ENCODE measurements around the gene GPC5. TPM values are rescaled to one million over a fixed set of nuclear protein-coding genes. Genes with fewer than 3 reads are reported as not detected.

GPC5 gene
- total RNA-seq, 1 experiment from 2014 or later, result not detected

DNA sequence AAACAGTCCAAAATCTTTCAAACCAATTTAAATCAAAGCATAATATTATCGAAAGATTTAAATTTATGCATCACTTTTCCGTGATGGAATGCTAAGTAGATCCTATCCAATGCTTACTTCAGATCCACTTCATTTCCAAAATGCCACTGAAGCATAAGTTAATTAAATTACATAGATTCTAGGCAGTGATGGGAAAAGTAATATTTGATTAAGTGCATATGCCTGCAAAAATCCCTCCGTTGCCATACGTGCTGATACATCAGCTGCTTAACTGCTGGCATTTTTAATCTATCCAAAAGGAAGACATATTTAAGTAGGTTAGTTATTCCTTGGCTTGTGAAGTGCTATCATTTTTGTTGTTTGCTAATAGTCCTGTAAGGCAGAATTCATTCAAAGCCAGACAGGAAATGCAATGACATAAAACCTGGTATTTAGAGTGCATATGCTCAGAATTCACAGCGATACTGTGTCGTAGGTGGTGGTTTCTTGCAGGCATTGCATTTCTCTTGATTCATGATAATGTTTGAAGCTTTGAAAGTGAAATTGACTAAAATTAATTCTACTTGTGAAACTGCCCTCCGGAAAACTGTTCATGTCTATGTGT is 1089.9 kb downstream of the GPC5 start:
- Mint-ChIP-seq H3K27ac (ENCODE audit: unreplicated experiment) (no peak overlapping the region), H3K4me1 (ENCODE audit: low read depth, unreplicated experiment) (no peaks in the 10 kb centered on the region), H3K9me3 (ENCODE audit: low read depth, unreplicated experiment) (peaks cover 4% of the 10 kb centered on the region), H3K4me3 (ENCODE audit: low read depth, unreplicated experiment) (no peak overlapping the region), H3K36me3 (ENCODE audit: insufficient read depth, unreplicated experiment) (no peaks in the 10 kb centered on the region), H3K27me3 (ENCODE audit: unreplicated experiment) (no peaks in the 10 kb centered on the region)
- no peak for DNase-seq
- intact Hi-C loops (cut with micrococcal nuclease; ENCODE audit: unreplicated experiment), result no loop called here
- CTCF ChIA-PET, result no interaction called here
- no TSS peak for BruUV-seq (replicated peaks)
- TF ChIP-seq, protein P1, sequence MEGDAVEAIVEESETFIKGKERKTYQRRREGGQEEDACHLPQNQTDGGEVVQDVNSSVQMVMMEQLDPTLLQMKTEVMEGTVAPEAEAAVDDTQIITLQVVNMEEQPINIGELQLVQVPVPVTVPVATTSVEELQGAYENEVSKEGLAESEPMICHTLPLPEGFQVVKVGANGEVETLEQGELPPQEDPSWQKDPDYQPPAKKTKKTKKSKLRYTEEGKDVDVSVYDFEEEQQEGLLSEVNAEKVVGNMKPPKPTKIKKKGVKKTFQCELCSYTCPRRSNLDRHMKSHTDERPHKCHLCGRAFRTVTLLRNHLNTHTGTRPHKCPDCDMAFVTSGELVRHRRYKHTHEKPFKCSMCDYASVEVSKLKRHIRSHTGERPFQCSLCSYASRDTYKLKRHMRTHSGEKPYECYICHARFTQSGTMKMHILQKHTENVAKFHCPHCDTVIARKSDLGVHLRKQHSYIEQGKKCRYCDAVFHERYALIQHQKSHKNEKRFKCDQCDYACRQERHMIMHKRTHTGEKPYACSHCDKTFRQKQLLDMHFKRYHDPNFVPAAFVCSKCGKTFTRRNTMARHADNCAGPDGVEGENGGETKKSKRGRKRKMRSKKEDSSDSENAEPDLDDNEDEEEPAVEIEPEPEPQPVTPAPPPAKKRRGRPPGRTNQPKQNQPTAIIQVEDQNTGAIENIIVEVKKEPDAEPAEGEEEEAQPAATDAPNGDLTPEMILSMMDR (IDR thresholded peaks at IDR 0.05; ENCODE audit: unreplicated experiment), result no peak

DNA sequence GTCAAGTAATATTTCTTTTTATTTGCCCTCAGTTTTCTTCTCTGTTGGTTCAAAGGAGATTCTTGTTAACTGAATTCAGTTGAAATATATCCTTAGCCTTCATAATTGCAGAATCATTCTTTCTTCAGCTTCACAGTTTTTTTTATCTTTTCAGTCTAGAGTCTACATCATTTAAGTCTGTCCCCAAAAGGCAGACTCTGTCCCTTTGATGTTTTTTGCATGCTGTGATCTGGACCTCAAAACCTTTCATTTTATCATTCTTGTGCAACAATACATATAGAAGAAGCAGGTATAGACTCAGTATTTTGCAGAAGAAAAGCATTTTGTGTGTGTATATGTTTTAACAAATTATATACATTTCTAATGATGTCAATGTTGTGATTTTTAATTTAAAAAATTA is 1093.4 kb downstream of the GPC5 start:
- intact Hi-C loops (cut with micrococcal nuclease; ENCODE audit: unreplicated experiment), result no loop called here
- TF ChIP-seq, protein P1 (IDR thresholded peaks at IDR 0.05; ENCODE audit: unreplicated experiment), result no peak
- Mint-ChIP-seq H3K27ac (ENCODE audit: unreplicated experiment) (no peak overlapping the region), H3K36me3 (ENCODE audit: insufficient read depth, unreplicated experiment) (no peaks in the 10 kb centered on the region), H3K9me3 (ENCODE audit: low read depth, unreplicated experiment) (peaks cover 4% of the 10 kb centered on the region), H3K4me3 (ENCODE audit: low read depth, unreplicated experiment) (no peak overlapping the region), H3K4me1 (ENCODE audit: low read depth, unreplicated experiment) (no peaks in the 10 kb centered on the region), H3K27me3 (ENCODE audit: unreplicated experiment) (no peaks in the 10 kb centered on the region)
- no TSS peak for BruUV-seq (replicated peaks)
- CTCF ChIA-PET, result no interaction called here
- DNase-seq, result no peak

DNA sequence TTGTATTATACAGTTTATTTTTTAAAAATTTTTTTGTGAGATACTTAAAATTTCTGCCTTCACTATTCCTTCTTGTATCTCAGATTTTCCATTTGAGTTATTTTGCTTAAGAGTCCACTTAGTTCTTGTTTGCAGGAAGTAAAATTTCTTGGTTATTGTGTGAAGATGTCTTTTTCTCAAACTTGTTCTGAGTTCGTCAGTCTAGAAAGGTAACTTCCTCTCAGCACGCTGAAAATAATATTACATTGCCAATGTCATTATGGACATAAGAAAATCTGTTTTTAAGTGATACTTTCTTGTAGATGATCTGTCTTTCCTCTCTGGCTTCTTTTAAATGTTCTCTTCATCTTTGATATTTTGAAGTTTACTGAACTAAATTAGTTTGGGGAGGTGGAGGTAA is 1096.5 kb downstream of the GPC5 start:
- Mint-ChIP-seq H3K27ac (ENCODE audit: unreplicated experiment) (no peak overlapping the region), H3K4me3 (ENCODE audit: low read depth, unreplicated experiment) (no peak overlapping the region), H3K4me1 (ENCODE audit: low read depth, unreplicated experiment) (no peaks in the 10 kb centered on the region), H3K27me3 (ENCODE audit: unreplicated experiment) (no peaks in the 10 kb centered on the region), H3K9me3 (ENCODE audit: low read depth, unreplicated experiment) (no peaks in the 10 kb centered on the region), H3K36me3 (ENCODE audit: insufficient read depth, unreplicated experiment) (no peaks in the 10 kb centered on the region)
- no peak for DNase-seq
- TF ChIP-seq, protein P1 (IDR thresholded peaks at IDR 0.05; ENCODE audit: unreplicated experiment), result no peak
- BruUV-seq (replicated peaks), result no TSS peak
- intact Hi-C loops (cut with micrococcal nuclease; ENCODE audit: unreplicated experiment), result no loop called here
- CTCF ChIA-PET, result no interaction called here

DNA sequence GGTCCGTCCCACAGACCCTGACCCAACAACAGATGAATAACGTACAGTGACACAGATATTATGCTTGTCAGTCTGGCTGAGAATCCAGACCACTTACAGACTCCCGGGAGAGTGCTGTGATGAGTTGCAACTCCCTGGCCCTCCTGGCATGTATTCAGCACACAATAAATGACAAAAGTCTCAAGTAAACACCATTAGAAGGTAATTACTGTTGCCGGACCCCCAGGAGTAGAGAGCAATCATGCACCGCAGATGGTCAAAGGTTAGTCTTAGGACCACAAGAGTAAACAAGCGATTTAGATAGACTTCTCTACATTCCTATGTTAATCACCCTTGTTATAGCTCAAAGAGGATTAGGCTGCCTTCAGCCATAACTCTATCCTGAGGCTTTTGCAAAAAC is 1101.8 kb downstream of the GPC5 start:
- Mint-ChIP-seq H3K27ac (ENCODE audit: unreplicated experiment) (no peak overlapping the region), H3K4me1 (ENCODE audit: low read depth, unreplicated experiment) (no peaks in the 10 kb centered on the region), H3K4me3 (ENCODE audit: low read depth, unreplicated experiment) (no peak overlapping the region), H3K9me3 (ENCODE audit: low read depth, unreplicated experiment) (peaks cover 3% of the 10 kb centered on the region), H3K27me3 (ENCODE audit: unreplicated experiment) (no peaks in the 10 kb centered on the region), H3K36me3 (ENCODE audit: insufficient read depth, unreplicated experiment) (no peaks in the 10 kb centered on the region)
- no peak for DNase-seq
- CTCF ChIA-PET, result no interaction called here
- TF ChIP-seq, protein P1 (IDR thresholded peaks at IDR 0.05; ENCODE audit: unreplicated experiment), result no peak
- intact Hi-C loops (cut with micrococcal nuclease; ENCODE audit: unreplicated experiment), result no loop called here
- BruUV-seq (replicated peaks), result no TSS peak
